GM08714 (cell line): ENCODE measurements around the gene GRIN3B.

Source experiments
- H3K4me3 ChIP-seq: fragments of 200-500 bp; sonication (Bioruptor generic); 2 replicates; pipeline ENCODE4 v1.5.1; 2014; ENCODE audit warnings: mild to moderate bottlenecking, low read length, inconsistent platforms
- ZNF274 ChIP-seq: IDR thresholded peaks from 2 replicates; pipeline ENCODE4 v1.6.1; 2012; ENCODE audit warnings: mild to moderate bottlenecking, low read depth, low read length

Gene GRIN3B

DNA sequence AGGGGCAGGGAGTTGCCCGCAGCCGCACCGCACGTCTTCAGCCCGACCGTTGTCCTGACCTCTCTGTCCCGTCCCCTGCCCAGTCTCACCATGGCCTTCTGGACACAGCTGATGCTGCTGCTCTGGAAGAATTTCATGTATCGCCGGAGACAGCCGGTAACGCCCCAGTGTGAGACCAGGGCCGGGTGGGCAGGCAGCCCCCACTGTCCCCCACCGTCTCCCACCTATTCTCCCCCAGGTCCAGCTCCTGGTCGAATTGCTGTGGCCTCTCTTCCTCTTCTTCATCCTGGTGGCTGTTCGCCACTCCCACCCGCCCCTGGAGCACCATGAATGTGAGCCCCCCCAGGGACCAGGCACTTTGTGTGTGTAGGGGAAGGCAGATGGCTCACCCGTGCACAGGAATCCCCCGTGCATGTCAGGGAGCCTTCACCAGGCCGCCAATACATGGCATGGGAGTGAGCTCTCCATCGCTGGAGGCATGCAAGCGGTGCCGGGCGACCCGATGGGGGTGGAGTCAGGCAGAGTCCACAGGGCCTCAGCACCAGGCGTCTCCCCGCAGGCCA, 41.1 kb downstream of the GRIN3B start:
- no peak for TF ChIP-seq ZNF274
- H3K4me3 ChIP-seq, result peak overlapping the region; percentile 17; the same call in 1 of the 2 replicates

DNA sequence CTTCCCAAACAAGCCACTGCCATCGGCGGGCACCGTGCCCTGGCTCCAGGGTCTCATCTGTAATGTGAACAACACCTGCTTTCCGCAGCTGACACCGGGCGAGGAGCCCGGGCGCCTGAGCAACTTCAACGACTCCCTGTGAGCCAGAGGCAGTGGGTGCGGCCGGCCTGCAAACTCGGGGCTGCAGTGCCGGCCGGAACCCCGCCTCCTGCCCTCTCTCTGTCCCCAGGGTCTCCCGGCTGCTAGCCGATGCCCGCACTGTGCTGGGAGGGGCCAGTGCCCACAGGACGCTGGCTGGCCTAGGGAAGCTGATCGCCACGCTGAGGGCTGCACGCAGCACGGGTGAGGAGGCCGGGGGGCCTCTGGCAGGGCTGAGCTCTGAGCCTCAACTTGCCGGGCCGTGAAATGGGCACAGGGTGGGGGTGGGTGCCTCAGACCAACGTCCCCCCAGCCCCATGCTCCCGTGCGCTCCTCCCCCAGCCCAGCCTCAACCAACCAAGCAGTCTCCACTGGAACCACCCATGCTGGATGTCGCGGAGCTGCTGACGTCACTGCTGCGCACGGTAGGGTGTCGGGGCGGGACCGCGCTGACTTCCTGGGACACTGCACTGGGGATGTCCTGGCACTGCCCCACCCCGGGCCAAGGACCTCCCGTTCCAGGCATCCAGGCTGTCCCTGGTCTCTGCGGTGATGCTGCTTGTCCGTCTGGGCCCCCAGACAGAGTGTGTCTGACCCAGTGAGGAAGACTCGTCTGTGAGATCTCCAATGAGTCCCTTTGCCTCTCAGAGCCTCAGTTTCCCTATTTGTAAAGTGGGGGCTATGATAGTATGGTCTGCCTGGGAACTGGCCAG, 41.8 kb downstream of the GRIN3B start:
- H3K4me3 ChIP-seq, result no peak overlapping the region
- no peak for TF ChIP-seq ZNF274

DNA sequence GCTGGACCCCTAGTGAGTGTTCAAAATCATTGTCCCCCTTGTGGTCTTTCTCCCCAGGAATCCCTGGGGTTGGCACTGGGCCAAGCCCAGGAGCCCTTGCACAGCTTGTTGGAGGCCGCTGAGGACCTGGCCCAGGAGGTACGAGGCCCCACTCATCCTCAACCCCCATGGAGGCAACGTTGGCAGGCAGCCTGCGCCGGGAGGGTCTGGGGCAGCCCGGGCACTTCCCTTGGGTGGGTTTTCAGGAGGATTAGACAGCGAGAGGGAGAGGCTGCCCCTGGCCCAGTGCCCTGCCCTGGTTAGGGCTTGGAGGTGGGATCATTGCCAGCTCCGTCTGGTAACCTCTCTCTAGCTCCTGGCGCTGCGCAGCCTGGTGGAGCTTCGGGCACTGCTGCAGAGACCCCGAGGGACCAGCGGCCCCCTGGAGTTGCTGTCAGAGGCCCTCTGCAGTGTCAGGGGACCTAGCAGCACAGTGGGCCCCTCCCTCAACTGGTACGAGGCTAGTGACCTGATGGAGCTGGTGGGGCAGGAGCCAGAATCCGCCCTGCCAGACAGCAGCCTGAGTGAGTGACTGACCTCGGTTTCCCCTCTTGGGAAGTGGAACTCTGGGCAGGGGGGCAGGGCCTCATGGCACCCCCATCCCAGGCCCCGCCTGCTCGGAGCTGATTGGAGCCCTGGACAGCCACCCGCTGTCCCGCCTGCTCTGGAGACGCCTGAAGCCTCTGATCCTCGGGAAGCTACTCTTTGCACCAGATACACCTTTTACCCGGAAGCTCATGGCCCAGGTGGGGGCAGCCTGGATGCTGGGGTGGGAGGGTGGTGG, 42.7 kb downstream of the GRIN3B start:
- no peak for TF ChIP-seq ZNF274
- no peak overlapping the region for H3K4me3 ChIP-seq

DNA sequence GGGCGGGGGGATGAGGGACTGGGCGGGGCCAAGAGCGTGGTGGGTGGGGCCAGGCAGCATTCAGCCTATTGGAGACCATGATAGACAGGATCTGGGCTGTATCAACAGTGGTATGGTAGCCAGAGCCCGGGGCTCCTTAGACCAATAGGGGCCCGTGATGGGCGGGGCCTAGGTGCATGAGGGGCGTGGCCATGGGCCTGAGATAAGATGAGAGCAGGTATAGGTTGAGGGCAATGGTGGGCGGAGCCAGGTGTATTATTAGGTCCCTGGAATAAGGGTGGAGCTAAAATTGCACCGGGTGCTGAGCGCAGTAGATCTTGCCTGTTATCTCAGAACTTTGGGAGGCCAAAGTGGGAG, 45.0 kb downstream of the GRIN3B start:
- H3K4me3 ChIP-seq, result no peak overlapping the region
- no peak for TF ChIP-seq ZNF274

DNA sequence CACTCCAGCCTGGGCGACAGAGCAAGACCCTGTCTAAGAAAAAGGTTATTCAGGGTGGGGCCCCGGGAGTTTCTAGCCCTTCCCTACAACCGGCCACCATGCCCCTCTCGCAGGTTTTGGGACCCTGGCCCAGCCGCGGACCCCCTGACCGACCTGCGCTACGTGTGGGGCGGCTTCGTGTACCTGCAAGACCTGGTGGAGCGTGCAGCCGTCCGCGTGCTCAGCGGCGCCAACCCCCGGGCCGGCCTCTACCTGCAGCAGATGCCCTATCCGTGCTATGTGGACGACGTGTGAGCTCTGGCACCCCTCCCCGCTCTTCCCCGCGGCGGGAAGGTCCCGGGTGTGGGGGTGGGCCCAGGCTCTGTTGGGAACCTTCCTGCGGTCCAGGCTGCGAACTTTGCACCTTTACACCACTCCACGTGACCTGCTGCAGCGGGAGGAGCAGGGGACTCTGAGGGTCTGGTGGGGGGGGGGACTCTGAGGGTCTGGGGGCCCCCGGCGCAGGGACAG, 46.0 kb downstream of the GRIN3B start:
- TF ChIP-seq ZNF274, result no peak
- H3K4me3 ChIP-seq, result no peak overlapping the region

- H3K4me3 ChIP-seq, result no peak overlapping the region
- TF ChIP-seq ZNF274, result no peak
Measured at GRCh38 chr19:1046836-1047695, 46.8 kb downstream of the GRIN3B start.

DNA sequence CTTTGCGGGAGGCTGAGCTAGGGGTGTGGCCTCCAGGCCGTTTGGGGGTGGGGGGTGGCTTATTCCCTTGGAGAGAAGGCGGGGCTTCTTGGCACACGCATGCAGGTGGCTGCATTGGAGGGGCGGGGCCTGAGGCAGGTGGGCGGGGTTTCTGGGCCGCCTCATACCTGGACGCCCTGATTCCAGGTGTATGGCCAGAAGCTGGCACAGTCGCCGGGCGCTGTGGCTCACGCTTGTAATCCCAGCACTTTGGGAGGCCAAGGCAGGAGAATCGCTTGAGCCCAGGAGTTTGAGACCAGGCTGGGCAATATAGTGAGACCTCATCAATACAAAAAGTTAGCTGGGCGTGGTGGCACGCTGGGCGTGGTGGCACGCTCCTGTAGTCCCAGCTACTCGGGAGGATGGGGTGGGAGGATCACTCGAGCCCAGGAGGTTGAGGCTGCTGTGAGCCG, 47.5 kb downstream of the GRIN3B start:
- no peak for TF ChIP-seq ZNF274
- no peak overlapping the region for H3K4me3 ChIP-seq

DNA sequence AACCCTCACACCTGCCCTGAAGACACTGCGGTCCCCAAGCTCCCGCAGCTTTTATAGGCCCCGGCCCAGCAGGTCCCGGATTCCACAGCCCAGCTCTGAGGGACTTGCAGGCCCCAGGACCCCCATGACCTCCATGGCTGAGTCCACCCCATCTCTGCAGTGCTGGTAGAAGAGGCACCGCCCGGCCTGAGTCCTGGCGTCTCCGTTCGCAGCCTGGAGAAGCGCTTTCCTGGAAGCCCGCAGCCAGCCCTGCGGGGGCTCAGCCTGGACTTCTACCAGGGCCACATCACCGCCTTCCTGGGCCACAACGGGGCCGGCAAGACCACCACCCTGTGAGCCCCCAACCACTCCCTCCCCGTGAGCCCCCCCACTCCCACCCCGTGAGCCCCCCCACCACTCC, 48.9 kb downstream of the GRIN3B start:
- TF ChIP-seq ZNF274, result no peak
- H3K4me3 ChIP-seq, result no peak overlapping the region

DNA sequence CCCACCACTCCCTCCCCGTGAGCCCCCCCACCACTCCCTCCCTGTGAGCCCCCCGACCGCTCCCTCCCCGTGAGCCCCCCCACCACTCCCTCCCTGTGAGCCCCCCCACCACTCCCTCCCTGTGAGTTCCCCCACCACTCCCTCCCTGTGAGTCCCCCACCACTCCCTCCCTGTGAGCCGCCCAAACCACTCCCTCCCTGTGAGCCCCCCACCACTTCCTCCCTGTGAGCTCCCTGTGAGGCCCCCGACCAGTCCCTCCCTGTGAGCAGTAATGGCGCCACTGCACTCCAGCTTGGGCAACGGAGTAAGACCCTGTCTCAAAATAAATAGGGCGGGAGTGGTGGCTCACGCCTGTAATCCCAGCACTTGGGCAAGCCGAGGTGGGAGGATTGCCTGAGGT, 49.6 kb downstream of the GRIN3B start:
- H3K4me3 ChIP-seq, result no peak overlapping the region
- TF ChIP-seq ZNF274, result no peak

- H3K4me3 ChIP-seq, result no peak overlapping the region
- no peak for TF ChIP-seq ZNF274
Measured at GRCh38 chr19:1050989-1051788, 51.0 kb downstream of the GRIN3B start.

GRCh38 chr19:1051791-1052190, 51.6 kb downstream of the GRIN3B start:
- no peak for TF ChIP-seq ZNF274
- no peak overlapping the region for H3K4me3 ChIP-seq

DNA sequence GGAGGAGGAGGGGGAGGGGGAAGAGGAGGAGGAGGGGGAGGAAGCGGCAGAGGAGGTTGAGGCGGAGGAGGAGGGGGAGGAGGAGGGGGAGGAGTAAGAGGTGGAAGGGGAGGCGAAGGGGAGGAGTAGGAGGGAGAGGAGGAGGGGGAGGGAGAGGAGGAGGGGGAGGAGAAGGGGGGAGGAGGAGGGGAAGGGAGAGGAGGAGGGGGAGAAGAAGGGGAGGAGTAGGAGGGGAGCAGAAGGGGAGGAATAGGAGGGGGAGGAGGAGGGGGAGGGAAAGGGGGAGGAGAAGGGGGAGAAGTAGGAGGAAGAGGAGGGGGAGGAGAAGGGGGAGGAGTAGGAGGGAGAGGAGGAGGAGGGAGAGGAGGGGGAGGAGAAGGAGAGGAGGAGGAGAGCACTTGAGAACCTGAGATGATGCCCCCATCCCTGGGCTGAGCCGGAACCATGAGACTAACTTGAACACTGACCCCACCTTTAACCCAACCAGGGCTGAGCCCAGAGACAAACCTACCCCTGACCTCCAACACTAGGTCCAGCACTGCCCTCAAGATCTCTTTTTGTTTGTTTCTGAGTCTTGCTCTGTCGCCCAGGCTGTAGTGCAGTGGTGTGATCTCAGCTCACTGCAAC, 52.2 kb downstream of the GRIN3B start:
- H3K4me3 ChIP-seq, result no peak overlapping the region
- no peak for TF ChIP-seq ZNF274
